IPS-NIHi7 (cell line): ENCODE measurements around the gene DNAJC5.

ENCODE experiments used
- DNase-seq: peaks from one replicate; pipeline ENCODE4 v3.0.0; 2012; ENCODE audit warnings: mixed read lengths; ENCODE audit errors: extremely low spot score

DNAJC5 gene

DNA sequence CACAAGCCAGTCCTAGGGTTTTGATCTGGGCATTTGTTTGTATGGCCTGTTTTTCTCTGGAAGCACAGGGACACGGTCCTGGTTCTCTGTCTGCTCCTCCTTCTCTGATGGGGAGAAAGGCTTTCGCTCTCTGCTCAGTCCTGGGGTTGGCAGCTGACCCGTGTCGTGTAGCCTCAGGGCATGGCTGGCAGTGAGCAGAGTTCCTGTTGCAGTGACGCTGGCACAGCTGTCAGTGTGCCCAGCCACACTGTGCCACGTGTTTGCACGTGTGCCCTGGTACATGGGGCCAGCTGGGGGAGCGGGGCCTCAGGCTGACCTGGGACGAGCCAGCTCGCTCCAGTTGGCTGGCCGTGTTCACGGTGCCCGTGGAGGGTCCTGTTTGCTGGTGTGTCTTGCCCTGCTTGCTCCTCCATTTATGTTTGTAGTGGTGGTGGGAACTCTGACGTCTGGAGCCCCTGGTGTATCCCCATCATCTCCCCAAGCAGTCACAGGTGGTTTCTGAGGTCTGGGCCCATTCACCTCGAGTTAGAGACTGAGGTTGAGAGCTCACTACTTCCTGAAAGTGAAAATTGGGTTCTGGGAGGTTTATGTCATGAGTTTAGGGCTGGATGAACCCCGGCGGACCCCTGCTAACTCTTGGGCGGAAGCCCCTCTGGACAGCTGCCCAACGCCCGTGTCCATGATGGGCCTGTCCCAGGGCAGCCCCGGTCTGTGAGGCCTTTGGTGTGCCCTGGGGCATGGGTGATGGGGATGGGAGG lies 10.2 kb upstream of the DNAJC5 start:
- DNase-seq, result no peak

DNA sequence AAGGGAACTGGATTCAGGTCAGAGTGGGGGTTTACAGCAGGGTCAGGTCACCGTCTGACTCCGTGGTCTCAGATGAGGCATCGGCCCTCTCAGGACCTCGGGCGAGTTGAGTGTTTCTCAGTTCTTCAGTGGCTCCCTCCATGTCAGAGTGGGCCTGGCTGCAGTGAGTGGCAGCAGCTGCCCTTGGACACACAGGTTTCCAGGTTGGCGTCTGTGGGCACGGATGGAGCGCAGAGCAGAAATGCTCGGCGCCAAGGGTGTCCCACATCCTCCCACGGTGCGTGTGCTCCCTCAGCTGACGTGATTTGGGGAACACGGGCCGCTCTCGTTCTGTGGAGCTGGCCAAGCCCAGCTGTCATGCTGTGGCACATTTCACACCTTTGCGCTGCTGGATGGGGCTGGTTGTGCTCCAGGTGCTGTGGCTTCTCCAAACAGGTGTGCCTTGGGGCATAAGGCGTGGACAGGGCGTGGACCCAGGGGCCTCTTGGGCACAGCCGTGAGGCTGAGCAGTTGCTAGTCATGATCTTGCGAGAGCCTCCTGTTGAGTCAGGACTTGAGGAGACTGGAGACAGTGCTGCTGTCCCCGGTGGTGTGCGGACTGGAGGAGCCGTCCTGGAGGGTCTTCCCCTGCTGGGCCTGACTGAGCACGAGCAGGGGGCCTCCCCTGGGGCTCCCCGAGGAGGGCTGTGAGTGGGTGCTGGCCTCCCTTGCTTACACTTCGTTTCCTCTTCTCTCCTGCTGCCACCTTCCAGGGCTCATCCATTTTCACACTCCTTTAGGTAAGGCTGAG lies 9.5 kb upstream of the DNAJC5 start:
- no peak for DNase-seq

DNA sequence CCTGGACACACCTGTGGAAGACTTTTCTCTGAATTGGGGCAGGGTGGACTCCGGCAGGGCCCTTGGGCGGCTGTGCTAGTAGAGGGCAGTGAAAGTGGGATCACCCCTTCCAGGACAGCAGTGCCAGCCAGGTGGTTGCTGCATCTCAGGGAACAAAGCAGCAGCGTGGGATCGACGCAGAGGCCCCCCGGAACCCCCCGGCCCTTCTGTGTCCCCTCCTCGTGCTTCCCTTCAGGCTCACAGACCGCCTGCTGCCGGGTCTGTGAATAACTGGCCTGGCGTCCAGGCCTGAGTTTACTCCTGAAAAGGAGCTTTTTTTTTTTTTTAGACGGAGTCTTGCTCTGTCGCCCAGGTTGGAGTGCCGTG lies 8.9 kb upstream of the DNAJC5 start:
- DNase-seq, result no peak

DNA sequence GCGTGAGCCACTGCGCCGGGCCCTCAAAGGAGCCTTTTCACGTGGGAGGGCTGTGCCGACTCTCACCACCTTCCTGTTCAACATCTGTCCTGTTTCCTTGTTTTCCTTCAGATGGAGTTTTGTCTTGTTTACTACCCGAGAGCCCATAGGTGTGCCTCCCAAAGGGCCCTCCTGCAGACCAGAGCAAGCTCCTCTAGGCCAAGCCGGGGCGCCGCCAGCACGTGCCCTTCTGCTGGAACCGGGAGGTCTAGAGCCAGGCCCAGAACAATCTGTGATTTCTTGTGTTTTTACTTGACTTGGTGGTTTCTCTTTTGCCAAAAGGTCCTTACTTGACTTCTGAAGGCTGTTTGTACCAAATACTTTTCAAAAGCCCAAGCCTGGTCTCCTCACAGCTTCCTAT lies 8.0 kb upstream of the DNAJC5 start:
- DNase-seq, result no peak

DNA sequence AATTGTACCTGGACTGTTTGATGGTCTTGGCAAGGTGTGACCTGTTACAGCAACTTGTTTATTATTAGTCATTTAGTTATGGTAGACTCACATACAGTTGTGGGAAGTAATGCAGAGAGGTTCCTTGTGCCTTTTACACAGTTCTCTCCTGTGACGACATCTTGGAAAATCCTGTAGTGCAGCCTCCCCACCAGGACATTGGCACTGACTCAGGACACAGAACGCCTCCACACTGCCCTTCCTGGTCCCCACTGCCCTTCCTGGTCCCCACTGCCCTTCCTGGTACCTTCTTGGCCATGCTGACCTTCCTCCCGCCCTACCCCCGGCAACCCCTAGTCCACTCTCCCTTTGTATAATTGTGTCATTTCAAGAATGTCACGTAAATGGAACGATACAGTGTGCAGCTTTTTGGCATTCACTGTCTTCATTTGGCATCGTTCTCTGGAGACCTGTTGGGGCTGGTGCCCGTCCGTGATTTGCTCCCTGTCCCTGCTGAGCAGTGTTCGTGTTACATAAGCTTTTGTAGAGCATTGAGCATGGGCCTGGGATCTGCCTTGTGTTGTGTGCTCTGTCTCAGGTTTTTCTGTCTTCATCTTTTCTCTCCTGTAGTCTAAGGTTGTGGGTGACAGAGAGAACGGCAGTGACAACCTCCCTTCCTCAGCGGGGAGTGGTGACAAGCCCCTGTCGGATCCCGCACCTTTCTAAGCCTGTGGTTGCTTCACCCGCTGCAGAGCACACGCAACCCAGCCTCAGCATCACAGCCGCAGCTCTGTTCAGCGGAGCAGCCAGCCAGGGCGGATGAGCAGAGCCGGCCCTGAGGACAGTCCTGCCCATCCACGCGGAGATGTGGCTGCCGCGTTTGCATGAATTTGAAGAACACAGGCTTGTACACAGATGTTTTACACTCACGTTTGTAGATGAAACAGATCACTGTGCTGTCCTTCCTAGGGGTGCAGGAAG lies 5.4 kb upstream of the DNAJC5 start:
- no peak for DNase-seq

DNA sequence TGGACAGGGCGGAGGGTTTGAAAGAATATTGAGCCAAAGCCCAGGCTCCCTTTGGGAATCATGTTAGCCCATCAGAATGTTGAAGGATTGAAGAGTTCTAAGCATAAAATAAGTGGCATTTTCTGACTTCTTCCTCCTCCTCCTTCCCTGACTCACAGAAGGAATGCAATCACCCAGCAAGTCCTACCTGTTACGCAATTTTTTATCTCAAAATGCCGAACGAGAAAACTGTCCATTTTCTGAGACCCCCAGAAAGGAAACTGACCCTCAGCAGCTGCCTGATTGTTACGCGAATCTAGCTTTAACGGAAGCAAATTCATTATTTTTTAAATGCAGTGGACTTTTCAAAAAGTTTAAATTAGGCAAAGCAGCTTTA lies 4.7 kb upstream of the DNAJC5 start:
- DNase-seq, result no peak

DNA sequence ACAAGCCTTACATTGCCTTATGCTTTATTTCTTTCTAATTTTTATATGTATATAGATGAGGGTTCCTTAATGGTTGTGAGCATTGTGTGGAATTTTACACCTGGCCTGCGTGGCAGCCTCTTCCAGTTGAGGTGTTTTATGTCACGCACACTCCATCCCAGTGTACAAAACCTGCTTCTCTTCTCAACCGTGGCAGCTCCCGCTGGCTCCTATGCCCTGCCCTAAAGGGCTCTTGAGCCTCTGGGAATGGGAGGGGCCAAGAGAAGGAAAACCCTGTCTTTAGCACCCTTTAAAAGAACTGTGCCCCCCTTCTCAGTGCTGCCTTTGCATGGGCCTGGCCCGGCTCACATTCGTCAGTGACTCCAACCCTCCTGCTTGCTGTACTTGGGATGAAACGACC lies 4.3 kb upstream of the DNAJC5 start:
- DNase-seq, result no peak

DNA sequence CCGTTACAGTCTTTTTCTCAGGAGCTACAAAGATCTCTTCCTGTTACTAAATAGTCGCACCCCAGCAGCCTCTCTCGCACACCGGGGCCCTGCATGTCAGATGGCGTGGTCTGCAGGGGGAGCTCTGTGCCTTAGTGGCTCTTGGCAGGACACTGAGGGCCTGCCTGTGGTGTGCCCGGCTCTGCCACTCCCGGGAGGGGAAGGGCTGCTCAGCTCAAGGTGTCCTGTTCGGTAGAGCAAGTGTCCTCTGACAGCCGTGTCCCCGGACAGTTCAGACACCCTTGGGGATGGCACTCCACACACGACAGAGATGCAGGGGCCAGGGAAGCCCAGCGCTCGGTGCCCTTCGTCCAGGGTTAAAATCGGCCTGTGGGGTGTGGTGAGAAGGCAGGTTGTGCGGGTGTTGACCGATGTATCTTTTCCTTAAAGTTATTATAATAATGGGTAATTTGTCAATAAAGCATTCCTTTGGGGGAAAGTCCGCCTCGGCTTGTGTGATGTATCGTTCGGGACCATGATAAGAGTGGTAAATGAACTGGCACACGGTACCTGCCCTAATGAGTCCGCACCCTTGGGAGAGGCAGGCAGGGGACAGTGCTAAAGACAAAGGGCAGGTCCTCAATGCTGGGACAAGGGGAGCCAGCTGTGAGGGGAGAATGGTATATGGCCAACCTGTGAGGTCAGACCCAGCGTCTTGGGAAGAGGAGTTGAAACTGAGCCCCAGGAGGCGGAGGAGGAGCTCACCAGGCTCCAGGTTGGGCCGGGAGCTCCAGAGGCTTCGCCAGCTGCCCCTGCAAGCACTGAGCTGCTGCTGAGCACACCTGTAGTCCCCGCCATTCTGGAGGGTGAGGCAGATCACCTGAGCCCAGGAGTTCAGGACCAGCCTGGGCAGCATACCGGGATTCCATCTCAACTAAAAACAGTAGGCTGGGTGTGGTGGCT lies 3.6 kb upstream of the DNAJC5 start:
- no peak for DNase-seq

DNA sequence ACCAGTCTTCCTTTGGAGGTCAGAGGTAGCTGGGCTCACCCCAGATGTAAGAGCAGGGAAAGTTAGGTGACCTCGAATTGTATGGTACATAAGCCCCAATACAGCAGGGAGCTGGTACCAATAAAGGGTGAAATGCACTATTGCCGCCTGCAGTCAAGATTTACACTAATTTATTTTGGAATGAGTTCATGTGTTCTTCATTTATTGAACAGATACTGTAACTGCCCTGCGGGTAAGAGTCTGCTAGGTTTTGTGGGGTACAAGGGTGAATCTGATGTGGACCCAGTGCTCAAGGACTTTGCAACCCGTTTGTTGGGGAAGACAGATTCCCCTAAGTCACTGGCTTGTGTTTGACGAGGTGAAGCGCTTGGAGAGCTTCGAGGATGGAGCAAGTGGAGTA lies 2.5 kb upstream of the DNAJC5 start:
- DNase-seq, result no peak

DNA sequence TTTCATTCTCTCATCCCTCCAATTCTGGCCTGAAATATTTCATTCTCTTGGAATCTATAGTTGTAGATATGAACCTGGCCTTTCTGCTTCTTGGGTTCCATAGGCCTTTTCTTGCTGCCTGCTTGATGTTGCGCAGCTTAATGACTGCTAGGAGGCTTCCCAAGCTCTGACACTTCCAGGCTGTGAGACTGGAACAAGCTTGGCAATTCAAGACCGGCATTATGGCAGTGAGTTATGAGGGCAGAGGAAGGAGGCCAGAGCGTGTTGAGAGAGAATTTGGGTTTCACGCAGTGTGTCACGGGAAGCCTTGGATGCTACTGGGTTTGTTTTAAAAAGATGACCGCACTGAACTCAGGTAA lies 948 bp upstream of the DNAJC5 start:
- no peak for DNase-seq

DNA sequence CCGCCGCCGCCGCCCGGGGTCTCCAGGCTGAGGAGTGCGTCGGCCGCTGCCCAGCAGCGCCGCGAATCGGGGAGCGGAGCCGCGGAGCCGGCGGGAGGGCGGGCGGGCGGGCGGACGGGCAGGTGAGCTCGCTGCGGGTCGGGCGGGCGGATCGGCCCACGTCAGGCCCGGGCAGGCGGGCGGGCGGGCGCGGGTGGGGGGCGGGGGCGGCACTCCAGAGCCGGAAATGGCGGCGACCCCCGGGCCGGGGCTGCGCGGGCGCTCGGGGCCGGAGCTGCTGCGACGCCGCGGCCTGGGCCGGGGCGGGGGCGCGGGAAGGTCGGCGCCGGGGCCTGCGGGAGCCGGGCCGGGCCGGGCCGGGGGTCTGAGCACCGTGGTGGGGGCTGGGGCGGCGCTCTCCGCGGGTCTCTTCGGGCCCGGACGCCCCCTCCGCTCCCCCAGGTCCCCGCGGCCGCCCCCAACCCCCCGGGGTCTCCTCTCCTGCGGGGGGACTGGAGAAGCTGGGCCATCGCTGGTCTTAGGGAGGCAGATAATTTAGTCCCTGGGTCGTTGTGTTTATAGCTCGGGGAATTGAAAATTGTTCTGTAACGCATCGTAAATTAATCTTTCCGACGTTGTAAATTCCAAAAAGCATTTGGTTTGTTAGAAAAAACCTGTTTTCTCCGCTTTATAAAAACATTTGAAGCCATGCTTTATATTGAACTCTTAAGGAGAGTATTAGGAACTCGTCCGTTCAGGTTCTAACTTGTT lies 451 bp downstream of the DNAJC5 start:
- no peak for DNase-seq

DNA sequence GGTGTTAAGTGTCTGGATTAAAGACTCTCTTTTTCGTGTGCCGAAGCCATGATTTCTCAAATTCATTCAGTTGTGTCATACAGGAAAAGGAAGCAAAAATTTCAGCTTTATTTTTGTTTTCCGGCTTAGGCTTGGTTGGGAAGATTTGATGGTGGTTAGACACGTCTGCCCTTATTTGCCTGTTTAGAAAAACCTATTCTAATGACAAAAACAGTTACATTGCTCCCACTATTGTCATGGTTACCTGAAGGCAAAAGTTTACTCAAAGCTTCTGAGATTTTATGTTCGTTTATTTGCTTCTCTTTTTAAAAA lies 982 bp downstream of the DNAJC5 start:
- DNase-seq, result no peak

DNA sequence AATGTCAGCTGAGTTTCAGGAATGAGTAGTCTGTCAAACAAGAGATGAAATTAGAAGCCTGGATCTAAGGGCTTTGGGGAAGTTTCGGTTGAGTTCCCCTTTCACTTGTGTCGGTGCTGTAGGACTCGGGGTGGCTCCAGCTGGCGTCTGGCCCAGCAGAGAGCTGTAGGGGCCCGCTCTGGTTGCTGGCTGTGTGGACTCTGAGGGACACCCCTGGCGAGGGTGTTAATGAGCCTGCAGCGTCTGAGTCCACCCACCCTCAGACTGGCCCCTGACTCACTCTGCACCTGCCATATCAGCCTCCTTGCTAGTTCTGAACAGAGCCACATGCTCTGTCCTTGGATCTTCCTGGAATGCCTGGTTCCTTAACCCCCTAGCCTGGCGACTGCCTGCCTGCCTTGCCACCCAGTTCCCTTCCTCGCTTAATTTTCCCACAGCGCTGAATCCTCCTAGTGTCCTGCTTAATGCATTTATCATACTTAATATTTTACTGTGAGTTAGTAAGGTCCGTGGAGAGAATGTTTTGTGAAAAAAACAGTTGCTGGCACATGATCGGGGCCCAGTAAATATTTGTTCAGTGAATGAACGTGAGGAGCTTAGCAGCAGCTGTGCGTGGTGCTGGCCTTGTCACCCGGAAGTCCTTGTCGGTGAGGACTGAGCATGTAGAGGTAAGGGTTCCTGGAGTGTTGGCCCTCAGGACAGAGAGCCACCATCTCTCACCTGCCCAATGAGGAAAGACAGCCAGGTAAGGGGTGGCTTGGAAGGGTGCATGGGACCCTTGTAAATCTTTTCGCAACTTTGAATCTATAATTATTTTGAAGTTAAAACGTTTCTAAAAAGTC lies 1.6 kb downstream of the DNAJC5 start:
- peak; percentile 51 for DNase-seq

DNA sequence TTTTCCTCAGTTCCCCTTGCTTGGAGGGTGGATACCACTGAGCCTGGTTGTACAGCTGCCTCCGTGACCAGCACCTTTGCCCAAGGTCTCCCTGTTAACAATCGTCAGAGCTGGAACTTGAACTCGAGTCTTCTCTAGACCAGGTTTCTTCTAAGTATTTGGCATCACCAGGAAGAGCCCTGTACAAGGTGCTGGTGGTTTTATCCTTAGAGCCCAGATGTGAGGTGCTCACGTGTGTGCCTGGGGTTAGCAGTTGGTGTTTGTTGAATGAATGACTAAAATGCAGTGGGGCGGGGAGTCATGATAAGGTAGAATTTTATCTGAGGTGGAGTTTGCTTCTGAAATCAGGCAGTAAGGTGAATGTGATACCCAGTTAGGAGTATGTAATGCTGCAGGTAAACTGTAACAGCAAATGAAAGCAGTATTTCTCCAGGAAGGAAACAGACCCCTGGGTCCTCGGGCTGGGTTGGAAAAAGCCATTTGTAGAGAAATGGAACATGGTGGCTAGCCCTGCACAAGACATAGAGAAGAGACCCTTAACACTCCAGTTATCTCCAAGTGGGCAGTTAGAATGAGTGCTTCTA lies 3.1 kb downstream of the DNAJC5 start:
- DNase-seq, result no peak

DNA sequence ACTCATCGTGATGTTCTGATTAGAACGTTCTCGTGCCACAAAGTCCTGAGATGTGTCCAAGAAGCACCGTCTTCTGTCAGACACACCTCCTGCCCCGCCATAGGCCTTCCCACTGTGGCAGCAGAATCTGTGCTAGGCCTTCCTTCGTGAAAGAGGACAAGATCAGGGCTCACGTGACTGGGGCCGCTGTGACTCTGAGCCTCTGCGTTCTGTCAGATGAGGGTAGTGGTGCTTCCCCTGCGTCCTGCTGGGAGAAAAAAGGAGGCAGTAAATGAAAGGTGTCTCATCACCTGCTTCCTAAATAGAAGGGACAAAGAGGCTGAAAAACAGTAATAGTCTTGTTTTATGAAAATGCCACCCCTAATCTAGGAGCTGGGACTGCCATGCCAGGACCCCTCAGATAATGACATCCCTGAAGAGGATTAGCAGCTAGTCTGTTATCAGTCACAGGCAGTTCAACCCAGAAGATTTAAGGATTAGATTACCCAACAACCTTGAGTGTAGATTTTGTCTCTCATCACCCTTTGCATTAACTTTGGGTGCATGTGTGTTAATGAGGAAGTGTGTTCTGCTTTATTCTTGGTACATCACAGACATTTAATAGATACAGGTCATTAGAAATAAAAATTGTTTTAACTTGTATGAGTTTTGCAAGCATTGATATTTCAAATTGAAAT lies 4.1 kb downstream of the DNAJC5 start:
- DNase-seq, result no peak

DNA sequence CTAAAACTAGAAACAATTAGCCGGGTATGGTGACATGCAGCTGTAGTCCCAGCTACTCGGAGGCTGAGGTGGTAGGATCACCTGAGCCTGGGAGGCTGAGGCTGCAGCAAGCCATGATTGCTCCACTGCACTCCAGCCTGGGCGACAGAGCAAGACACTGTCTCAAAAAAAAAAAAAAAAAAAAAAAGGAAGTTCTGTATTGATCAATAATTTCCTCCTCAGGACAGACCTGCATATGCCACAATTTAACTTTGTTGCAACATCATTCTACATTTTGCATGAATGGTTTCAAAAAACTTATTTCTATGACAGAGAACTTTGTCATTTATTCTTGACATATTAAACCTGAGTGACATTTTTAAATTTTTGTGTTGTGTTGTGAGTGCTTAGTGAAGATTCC lies 5.5 kb downstream of the DNAJC5 start:
- no peak for DNase-seq

DNA sequence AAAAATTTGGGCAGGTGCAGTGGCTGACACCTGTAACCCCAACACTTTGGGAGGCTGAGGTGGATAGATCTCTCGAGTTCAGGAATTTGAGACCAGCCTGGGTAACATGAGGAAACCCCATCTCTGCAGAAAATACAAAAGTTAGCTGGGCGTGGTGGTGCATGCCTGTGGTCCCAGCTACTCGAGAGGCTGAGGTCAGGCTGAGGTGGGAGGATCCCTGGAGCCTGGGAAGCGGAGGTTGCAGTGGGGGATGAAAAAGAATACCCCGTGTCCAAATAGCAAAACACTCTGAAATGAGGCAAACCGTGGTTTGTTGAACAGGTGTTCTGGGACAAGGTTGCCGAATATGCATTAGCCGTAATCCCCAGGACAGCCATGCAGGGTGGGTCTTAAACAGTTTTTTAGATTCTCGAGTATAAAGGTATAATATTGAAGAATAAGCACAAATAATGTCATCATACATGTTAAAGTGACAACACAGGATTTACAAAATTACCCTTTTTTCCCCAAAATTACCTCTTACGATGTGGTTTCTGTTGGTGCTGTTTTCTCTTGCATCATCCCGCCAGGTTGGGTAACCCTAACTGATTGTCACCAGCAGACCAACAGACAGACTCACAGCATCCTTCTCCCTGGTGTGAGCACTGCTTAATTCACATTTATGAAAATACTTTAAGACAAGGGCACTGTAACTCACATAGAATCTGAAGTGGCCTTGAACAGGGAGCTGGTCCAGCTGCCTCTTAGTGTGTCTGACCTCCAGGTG lies 9.1 kb downstream of the DNAJC5 start:
- DNase-seq, result no peak

DNA sequence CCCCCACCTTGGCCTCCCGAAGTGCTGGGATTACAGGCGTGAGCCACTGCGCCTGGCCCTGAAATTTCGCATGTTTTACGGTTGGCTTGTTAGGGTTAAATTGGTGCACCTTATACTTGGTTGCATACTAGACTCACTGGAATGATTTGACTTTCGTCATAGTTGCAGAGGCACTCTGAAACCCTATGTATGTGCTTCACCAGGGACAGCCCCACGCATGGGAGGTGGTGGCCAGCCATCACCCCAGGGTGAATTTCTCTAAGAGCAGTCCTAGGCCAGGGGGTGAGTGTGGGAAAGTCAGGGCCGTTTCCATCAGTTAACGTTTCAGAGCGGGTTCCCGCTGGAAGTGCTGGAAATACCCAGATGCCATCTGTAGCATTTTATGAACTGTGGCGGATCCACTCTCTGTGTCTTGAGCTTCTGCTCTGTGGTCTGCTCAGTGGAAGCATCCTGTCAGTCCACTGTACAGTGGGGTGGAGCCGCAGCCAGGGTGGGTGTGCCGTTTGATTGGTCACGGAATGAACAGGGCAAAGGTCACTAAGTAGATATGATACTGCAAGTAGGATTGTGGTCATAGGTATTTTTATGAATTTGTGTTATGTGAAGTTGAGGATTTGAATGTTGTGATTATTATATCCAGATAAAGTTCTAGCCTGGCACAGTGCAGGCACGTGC lies 13.2 kb downstream of the DNAJC5 start:
- no peak for DNase-seq
